ENCODE results near the gene ATP5PO. TPM values are rescaled to one million over a fixed set of nuclear protein-coding genes. Genes with fewer than 3 reads are reported as not detected.

Gene ATP5PO
- total RNA-seq, 1 experiment from 2014 or later: 254 TPM

GRCh38 chr21:33892853-33893252 is 22.8 kb downstream of the ATP5PO start:
- intact Hi-C loops (cut with micrococcal nuclease; ENCODE audit: unreplicated experiment): loop anchor here (10.0 kb wide), 1 partner anchor 288 kb away; no protein-coding TSS in a partner anchor
- no peak overlapping the region for H3K4me3 ChIP-seq (ENCODE audit: low read depth, low read length, poor library complexity, severe bottlenecking)
- no TSS peak for BruUV-seq (replicated peaks)
- ChIA-PET POLR2A (ENCODE audit: low non-redundant PET) (no interaction called here), CTCF (no interaction called here)
- H3K27ac ChIP-seq (ENCODE audit: low read depth, low read length, poor library complexity, severe bottlenecking): no peak overlapping the region
- no peaks in the 10 kb centered on the region for H3K36me3 ChIP-seq (ENCODE audit: insufficient read depth, low read length, poor library complexity, severe bottlenecking)
- DNase-seq (ENCODE audit: low spot score): no peak
- TF ChIP-seq EZH2 (IDR thresholded peaks at IDR 0.05; ENCODE audit: borderline replicate concordance, low read depth, low read length, poor library complexity, severe bottlenecking): no peak
- TF ChIP-seq, protein P1, sequence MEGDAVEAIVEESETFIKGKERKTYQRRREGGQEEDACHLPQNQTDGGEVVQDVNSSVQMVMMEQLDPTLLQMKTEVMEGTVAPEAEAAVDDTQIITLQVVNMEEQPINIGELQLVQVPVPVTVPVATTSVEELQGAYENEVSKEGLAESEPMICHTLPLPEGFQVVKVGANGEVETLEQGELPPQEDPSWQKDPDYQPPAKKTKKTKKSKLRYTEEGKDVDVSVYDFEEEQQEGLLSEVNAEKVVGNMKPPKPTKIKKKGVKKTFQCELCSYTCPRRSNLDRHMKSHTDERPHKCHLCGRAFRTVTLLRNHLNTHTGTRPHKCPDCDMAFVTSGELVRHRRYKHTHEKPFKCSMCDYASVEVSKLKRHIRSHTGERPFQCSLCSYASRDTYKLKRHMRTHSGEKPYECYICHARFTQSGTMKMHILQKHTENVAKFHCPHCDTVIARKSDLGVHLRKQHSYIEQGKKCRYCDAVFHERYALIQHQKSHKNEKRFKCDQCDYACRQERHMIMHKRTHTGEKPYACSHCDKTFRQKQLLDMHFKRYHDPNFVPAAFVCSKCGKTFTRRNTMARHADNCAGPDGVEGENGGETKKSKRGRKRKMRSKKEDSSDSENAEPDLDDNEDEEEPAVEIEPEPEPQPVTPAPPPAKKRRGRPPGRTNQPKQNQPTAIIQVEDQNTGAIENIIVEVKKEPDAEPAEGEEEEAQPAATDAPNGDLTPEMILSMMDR (conservative IDR thresholded peaks at IDR 0.05; ENCODE audit: low read depth, low read length): no peak
- no peaks in the 10 kb centered on the region for H3K9me3 ChIP-seq (ENCODE audit: low read depth, low read length, poor library complexity, severe bottlenecking)
- H3K4me1 ChIP-seq (ENCODE audit: insufficient read depth, low read length, poor library complexity, severe bottlenecking): peaks cover 15% of the 10 kb centered on the region
- no peaks in the 10 kb centered on the region for H3K27me3 ChIP-seq (replicated peaks; ENCODE audit: insufficient read depth, low read depth, low read length, poor library complexity)

GRCh38 chr21:33890187-33890586 is 25.4 kb downstream of the ATP5PO start:
- ChIA-PET POLR2A (ENCODE audit: low non-redundant PET) (no interaction called here), CTCF (interaction anchor here (0.6 kb wide), 1 partner anchor 23 kb away, joined by 3 read pairs; no protein-coding TSS in a partner anchor)
- intact Hi-C loops (cut with micrococcal nuclease; ENCODE audit: unreplicated experiment): loop anchor here (10.0 kb wide), 1 partner anchor 285 kb away; no protein-coding TSS in a partner anchor
- Histone ChIP-seq H3K27me3 (replicated peaks; ENCODE audit: insufficient read depth, low read depth, low read length, poor library complexity) (no peaks in the 10 kb centered on the region), H3K9me3 (ENCODE audit: low read depth, low read length, poor library complexity, severe bottlenecking) (no peaks in the 10 kb centered on the region), H3K36me3 (ENCODE audit: insufficient read depth, low read length, poor library complexity, severe bottlenecking) (no peaks in the 10 kb centered on the region), H3K4me3 (ENCODE audit: low read depth, low read length, poor library complexity, severe bottlenecking) (no peak overlapping the region), H3K27ac (ENCODE audit: low read depth, low read length, poor library complexity, severe bottlenecking) (no peak overlapping the region), H3K4me1 (ENCODE audit: insufficient read depth, low read length, poor library complexity, severe bottlenecking) (peaks cover 15% of the 10 kb centered on the region)
- TF ChIP-seq EZH2 (IDR thresholded peaks at IDR 0.05; ENCODE audit: borderline replicate concordance, low read depth, low read length, poor library complexity, severe bottlenecking): no peak
- TF ChIP-seq, protein P1 (conservative IDR thresholded peaks at IDR 0.05; ENCODE audit: low read depth, low read length): no peak
- DNase-seq (ENCODE audit: low spot score): no peak
- BruUV-seq (replicated peaks): no TSS peak

DNA sequence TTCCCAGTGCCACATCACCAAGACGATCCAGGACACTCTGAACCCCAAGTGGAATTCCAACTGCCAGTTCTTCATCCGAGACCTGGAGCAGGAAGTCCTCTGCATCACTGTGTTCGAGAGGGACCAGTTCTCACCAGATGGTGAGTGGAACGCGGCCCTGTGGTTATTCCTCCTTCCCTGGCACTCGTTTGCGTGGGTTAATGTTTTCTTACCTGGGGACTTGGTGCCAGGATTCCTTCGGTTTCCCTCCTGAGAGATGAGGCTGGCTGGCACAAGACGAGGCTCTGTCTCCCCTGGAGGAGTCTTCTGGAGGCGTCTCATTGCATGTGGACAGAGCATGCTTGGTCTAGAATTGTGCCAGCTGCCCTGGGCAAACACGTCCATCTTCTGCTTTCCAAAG is 29.3 kb downstream of the ATP5PO start:
- POLR2A ChIA-PET (ENCODE audit: low non-redundant PET): no interaction called here

More for the DNA sequence above, 29.3 kb downstream of the ATP5PO start:
- H3K27ac ChIP-seq (ENCODE audit: low read depth, low read length, poor library complexity, severe bottlenecking): no peak overlapping the region
- intact Hi-C loops (cut with micrococcal nuclease; ENCODE audit: unreplicated experiment): no loop called here
- no peaks in the 10 kb centered on the region for H3K9me3 ChIP-seq (ENCODE audit: low read depth, low read length, poor library complexity, severe bottlenecking)
- no peak overlapping the region for H3K4me3 ChIP-seq (ENCODE audit: low read depth, low read length, poor library complexity, severe bottlenecking)
- no peaks in the 10 kb centered on the region for H3K27me3 ChIP-seq (replicated peaks; ENCODE audit: insufficient read depth, low read depth, low read length, poor library complexity)
- CTCF ChIA-PET: no interaction called here
- H3K4me1 ChIP-seq (ENCODE audit: insufficient read depth, low read length, poor library complexity, severe bottlenecking): no peaks in the 10 kb centered on the region
- no peaks in the 10 kb centered on the region for H3K36me3 ChIP-seq (ENCODE audit: insufficient read depth, low read length, poor library complexity, severe bottlenecking)
- TF ChIP-seq EZH2 (IDR thresholded peaks at IDR 0.05; ENCODE audit: borderline replicate concordance, low read depth, low read length, poor library complexity, severe bottlenecking): no peak
- TF ChIP-seq, protein P1 (conservative IDR thresholded peaks at IDR 0.05; ENCODE audit: low read depth, low read length): no peak
- no peak for DNase-seq (ENCODE audit: low spot score)
- BruUV-seq (replicated peaks): no TSS peak

Data from A673 (cell line).